ENCODE data around the gene NTM. TPM values are rescaled to one million over a fixed set of nuclear protein-coding genes. Genes with fewer than 3 reads are reported as not detected.

Gene NTM
- total RNA-seq, 1 donor from 2014 or later = not detected

GRCh38 chr11:132114185-132114584 lies 743.8 kb downstream of the NTM start:
- DNase-seq (ENCODE audit: low spot score) = no peak
- ATAC-seq = peak; percentile 89

- ATAC-seq (no peak), DNase-seq (ENCODE audit: low spot score) (no peak)
Measured at GRCh38 chr11:132114743-132115142, 744.3 kb downstream of the NTM start.

GRCh38 chr11:132115454-132115853 lies 745.0 kb downstream of the NTM start:
- DNase-seq (ENCODE audit: low spot score) (no peak), ATAC-seq (no peak)

GRCh38 chr11:132116516-132116915 lies 746.1 kb downstream of the NTM start:
- ATAC-seq (no peak), DNase-seq (ENCODE audit: low spot score) (no peak)

GRCh38 chr11:132118661-132119060 lies 748.2 kb downstream of the NTM start:
- DNase-seq (ENCODE audit: low spot score) (no peak), ATAC-seq (no peak)

GRCh38 chr11:132119573-132119972 lies 749.2 kb downstream of the NTM start:
- ATAC-seq = no peak

GRCh38 chr11:132122735-132123134 lies 752.3 kb downstream of the NTM start:
- DNase-seq (ENCODE audit: low spot score) (no peak), ATAC-seq (no peak)

More at GRCh38 chr11:132119573-132119972, 749.2 kb downstream of the NTM start:
- DNase-seq (ENCODE audit: low spot score) = no peak

- no peak for DNase-seq (ENCODE audit: low spot score)
- ATAC-seq = no peak
Measured at GRCh38 chr11:132123449-132123848, 753.0 kb downstream of the NTM start.

- DNase-seq (ENCODE audit: low spot score) = no peak
- ATAC-seq = no peak
Measured at GRCh38 chr11:132123854-132124835, 753.7 kb downstream of the NTM start.

- no peak for DNase-seq (ENCODE audit: low spot score)
- ATAC-seq = peak; percentile 27
Measured at GRCh38 chr11:132125988-132126871, 755.8 kb downstream of the NTM start.

- ATAC-seq = peak; percentile 84
- peak; percentile 48 for DNase-seq (ENCODE audit: low spot score)
Measured at GRCh38 chr11:132126973-132127899, 756.8 kb downstream of the NTM start.

GRCh38 chr11:132127900-132128288 lies 757.5 kb downstream of the NTM start:
- ATAC-seq (no peak), DNase-seq (ENCODE audit: low spot score) (no peak)

GRCh38 chr11:132131047-132131446 lies 760.6 kb downstream of the NTM start:
- no peak for DNase-seq (ENCODE audit: low spot score)
- no peak for ATAC-seq

GRCh38 chr11:132131961-132132360 lies 761.5 kb downstream of the NTM start:
- ATAC-seq = no peak
- no peak for DNase-seq (ENCODE audit: low spot score)

- DNase-seq (ENCODE audit: low spot score) = no peak
- no peak for ATAC-seq
Measured at GRCh38 chr11:132134322-132134721, 763.9 kb downstream of the NTM start.

GRCh38 chr11:132137289-132137980 lies 767.0 kb downstream of the NTM start:
- no peak for DNase-seq (ENCODE audit: low spot score)
- ATAC-seq = no peak

- ATAC-seq = no peak
Measured at GRCh38 chr11:132137981-132138313, 767.5 kb downstream of the NTM start.

GRCh38 chr11:132139181-132139580 lies 768.8 kb downstream of the NTM start:
- DNase-seq (ENCODE audit: low spot score) (no peak), ATAC-seq (no peak)

More at GRCh38 chr11:132137981-132138313, 767.5 kb downstream of the NTM start:
- DNase-seq (ENCODE audit: low spot score) = no peak

- DNase-seq (ENCODE audit: low spot score) (no peak), ATAC-seq (no peak)
Measured at GRCh38 chr11:132140056-132140455, 769.6 kb downstream of the NTM start.

- DNase-seq (ENCODE audit: low spot score) (no peak), ATAC-seq (no peak)
Measured at GRCh38 chr11:132142121-132142520, 771.7 kb downstream of the NTM start.
